ENCODE results near the gene SLC6A6. TPM values are rescaled to one million over a fixed set of nuclear protein-coding genes. Genes with fewer than 3 reads are reported as not detected.

Gene SLC6A6
- polyA plus RNA-seq, 1 of the 3 experiments (the other 2 are of a cell fraction): 19.1 TPM

DNA sequence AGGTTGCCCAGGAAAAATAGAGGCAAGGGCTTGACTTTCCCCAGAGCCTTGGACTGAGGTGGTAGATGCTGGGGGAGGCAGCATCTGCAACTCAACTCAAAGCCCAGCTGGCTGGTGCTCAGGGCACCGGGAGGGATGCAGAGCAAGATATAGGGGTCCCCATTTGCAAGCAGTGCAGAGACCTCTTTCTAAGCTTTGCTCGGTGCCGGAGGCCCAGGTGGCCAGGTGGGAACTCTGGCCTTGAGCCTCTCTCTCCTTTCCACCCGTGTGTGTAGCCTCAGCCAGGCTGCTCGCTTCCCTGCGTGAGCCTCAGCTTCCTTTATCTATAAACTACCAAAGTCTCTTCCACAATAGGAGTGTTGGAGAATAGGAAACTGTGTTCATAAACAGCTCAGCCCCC, 36.5 kb downstream of the SLC6A6 start (continued):
- TF ChIP-seq MXI1 (IDR thresholded peaks at IDR 0.05; ENCODE audit: low read depth, low read length) (no peak), SIN3A (IDR thresholded peaks at IDR 0.05; ENCODE audit: borderline replicate concordance, low read depth, low read length) (no peak), RCOR1 (IDR thresholded peaks at IDR 0.05; ENCODE audit: low read length) (no peak), NRF1 (IDR thresholded peaks at IDR 0.05; ENCODE audit: low read depth, low read length) (no peak)
- TF ChIP-seq, protein P1, sequence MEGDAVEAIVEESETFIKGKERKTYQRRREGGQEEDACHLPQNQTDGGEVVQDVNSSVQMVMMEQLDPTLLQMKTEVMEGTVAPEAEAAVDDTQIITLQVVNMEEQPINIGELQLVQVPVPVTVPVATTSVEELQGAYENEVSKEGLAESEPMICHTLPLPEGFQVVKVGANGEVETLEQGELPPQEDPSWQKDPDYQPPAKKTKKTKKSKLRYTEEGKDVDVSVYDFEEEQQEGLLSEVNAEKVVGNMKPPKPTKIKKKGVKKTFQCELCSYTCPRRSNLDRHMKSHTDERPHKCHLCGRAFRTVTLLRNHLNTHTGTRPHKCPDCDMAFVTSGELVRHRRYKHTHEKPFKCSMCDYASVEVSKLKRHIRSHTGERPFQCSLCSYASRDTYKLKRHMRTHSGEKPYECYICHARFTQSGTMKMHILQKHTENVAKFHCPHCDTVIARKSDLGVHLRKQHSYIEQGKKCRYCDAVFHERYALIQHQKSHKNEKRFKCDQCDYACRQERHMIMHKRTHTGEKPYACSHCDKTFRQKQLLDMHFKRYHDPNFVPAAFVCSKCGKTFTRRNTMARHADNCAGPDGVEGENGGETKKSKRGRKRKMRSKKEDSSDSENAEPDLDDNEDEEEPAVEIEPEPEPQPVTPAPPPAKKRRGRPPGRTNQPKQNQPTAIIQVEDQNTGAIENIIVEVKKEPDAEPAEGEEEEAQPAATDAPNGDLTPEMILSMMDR (IDR thresholded peaks at IDR 0.05): no peak
- TF ChIP-seq, protein P2, sequence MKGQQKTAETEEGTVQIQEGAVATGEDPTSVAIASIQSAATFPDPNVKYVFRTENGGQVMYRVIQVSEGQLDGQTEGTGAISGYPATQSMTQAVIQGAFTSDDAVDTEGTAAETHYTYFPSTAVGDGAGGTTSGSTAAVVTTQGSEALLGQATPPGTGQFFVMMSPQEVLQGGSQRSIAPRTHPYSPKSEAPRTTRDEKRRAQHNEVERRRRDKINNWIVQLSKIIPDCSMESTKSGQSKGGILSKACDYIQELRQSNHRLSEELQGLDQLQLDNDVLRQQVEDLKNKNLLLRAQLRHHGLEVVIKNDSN (IDR thresholded peaks at IDR 0.05; ENCODE audit: borderline replicate concordance, low read depth): no peak

DNA sequence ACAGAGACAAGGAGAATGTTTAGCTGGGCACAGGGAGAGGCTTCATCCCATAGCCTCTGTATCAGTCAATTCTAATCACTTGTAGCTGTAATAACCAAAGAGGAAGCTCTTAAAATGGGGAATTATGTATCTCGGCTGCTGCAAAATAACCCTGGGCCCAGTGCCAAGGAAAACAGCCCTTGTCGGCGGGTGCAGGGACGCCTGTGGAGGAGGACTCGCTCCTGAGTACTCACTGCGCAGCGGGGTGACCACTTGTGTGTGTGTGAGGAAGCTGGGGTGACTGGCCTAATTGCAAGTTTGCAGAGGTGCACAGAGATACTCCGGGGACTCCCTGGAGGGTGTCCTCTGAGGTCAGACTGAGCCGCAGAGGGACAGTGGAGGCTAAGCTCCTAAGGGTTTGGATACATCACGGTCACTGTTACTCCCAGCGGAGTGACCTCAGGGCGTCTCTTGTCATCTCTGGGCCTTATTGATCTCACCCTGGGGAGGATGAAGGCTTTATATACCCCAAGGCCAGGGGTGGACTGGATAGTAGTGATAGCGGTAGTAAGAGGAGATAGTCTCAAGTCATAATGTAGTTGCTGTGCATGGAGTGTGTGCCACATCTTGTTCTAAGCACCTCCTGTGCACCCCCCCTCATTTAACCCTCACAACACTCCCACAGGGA, 37.2 kb downstream of the SLC6A6 start:
- peaks cover 10% of the 10 kb centered on the region; the same call in 1 of the 2 replicates for H3K79me2 ChIP-seq (ENCODE audit: insufficient read depth)
- H3K4me3 ChIP-seq (ENCODE audit: low read depth in 2 of 2, low read length in 1 of 2): no peak overlapping the region
- H3K9me2 ChIP-seq: no peaks in the 10 kb centered on the region
- H3K27me3 ChIP-seq (ENCODE audit: insufficient read depth): no peaks in the 10 kb centered on the region
- H3K36me3 ChIP-seq (replicated peaks in 1 of 2; ENCODE audit: control insufficient read depth in 1 of 2, insufficient read depth in 2 of 2, low read length in 1 of 2): peaks cover 2 to 12% of the 10 kb centered on the region in 2 experiments
- peaks cover 43 to 45% of the 10 kb centered on the region in 2 experiments for H3K4me1 ChIP-seq (ENCODE audit: control insufficient read depth in 1 of 2, insufficient read depth in 2 of 2, low read depth in 1 of 2, low read length in 1 of 2)
- POLR2A ChIA-PET: interaction anchor here (1.6 kb wide), 1 partner anchor 37 kb away, joined by 8 read pairs; the partner anchor contains the start of gene SLC6A6
- H3K9me3 ChIP-seq: no peaks in the 10 kb centered on the region
- no peak overlapping the region for H2AFZ ChIP-seq (ENCODE audit: low read depth)
- CTCF ChIA-PET: interaction anchor here (0.6 to 5.3 kb wide), 10 partner anchors 23 to 236 kb away, joined by 3 to 26 read pairs (median 4); no protein-coding TSS in a partner anchor
- H4K20me1 ChIP-seq (ENCODE audit: insufficient read depth): peaks cover 26% of the 10 kb centered on the region
- H3F3A ChIP-seq (replicated peaks; ENCODE audit: insufficient read depth): no peaks in the 10 kb centered on the region
- H3K9ac ChIP-seq: no peak overlapping the region
- WGBS (ENCODE audit: low lambda C conversion rate): 29% methylated on average over 11 of the region's 13 CpGs
- peak; percentile 87 for DNase-seq
- peak overlapping the region; percentile 1 to 80; a peak in 3 of 4 replicates for H3K27ac ChIP-seq (ENCODE audit: low read depth in 2 of 2, low read length in 1 of 2)
- no peak for TF ChIP-seq RXRA (IDR thresholded peaks at IDR 0.05; ENCODE audit: borderline replicate concordance, low read depth)
- TF ChIP-seq EP300 (IDR thresholded peaks at IDR 0.05; ENCODE audit: borderline replicate concordance in 1 of 2, low read depth in 1 of 2, low read length in 1 of 2): peak in 1 of 2 experiments; percentile 54; a peak in 1 of 4 replicates
- peak; percentile 63; the same call in 1 of the 2 replicates for TF ChIP-seq MXI1 (IDR thresholded peaks at IDR 0.05; ENCODE audit: low read depth, low read length)
- peak; percentile 42; the same call in 1 of the 2 replicates for TF ChIP-seq TCF12 (IDR thresholded peaks at IDR 0.05)
- TF ChIP-seq FOXJ3 (CRISPR knock-in tag; IDR thresholded peaks at IDR 0.05): no peak; the same call in 1 of the 2 replicates
- TF ChIP-seq, protein P3, sequence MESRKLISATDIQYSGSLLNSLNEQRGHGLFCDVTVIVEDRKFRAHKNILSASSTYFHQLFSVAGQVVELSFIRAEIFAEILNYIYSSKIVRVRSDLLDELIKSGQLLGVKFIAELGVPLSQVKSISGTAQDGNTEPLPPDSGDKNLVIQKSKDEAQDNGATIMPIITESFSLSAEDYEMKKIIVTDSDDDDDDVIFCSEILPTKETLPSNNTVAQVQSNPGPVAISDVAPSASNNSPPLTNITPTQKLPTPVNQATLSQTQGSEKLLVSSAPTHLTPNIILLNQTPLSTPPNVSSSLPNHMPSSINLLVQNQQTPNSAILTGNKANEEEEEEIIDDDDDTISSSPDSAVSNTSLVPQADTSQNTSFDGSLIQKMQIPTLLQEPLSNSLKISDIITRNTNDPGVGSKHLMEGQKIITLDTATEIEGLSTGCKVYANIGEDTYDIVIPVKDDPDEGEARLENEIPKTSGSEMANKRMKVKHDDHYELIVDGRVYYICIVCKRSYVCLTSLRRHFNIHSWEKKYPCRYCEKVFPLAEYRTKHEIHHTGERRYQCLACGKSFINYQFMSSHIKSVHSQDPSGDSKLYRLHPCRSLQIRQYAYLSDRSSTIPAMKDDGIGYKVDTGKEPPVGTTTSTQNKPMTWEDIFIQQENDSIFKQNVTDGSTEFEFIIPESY (IDR thresholded peaks at IDR 0.05; ENCODE audit: borderline replicate concordance, low read depth): no peak
- peak; percentile 74 for TF ChIP-seq RCOR1 (IDR thresholded peaks at IDR 0.05; ENCODE audit: low read length)
- TF ChIP-seq TEAD4 (IDR thresholded peaks at IDR 0.05; ENCODE audit: borderline replicate concordance, insufficient read depth): no peak
- TF ChIP-seq GATA2 (CRISPR knock-in tag; IDR thresholded peaks at IDR 0.05): peak; percentile 61
- peak; percentile 94 for TF ChIP-seq NFIC (IDR thresholded peaks at IDR 0.05; ENCODE audit: borderline replicate concordance)
- TF ChIP-seq, protein P4, sequence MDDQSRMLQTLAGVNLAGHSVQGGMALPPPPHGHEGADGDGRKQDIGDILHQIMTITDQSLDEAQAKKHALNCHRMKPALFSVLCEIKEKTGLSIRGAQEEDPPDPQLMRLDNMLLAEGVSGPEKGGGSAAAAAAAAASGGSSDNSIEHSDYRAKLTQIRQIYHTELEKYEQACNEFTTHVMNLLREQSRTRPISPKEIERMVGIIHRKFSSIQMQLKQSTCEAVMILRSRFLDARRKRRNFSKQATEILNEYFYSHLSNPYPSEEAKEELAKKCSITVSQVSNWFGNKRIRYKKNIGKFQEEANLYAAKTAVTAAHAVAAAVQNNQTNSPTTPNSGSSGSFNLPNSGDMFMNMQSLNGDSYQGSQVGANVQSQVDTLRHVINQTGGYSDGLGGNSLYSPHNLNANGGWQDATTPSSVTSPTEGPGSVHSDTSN (IDR thresholded peaks at IDR 0.05): peak; percentile 55
- 0 out of 2 replicates have a peak, but pooled peaks have one; percentile 13 for TF ChIP-seq RAD21 (IDR thresholded peaks at IDR 0.05; ENCODE audit: low read length)
- TF ChIP-seq CHD2 (IDR thresholded peaks at IDR 0.05; ENCODE audit: low read length, partially characterized antibody): peak; percentile 13
- TF ChIP-seq, protein P5, sequence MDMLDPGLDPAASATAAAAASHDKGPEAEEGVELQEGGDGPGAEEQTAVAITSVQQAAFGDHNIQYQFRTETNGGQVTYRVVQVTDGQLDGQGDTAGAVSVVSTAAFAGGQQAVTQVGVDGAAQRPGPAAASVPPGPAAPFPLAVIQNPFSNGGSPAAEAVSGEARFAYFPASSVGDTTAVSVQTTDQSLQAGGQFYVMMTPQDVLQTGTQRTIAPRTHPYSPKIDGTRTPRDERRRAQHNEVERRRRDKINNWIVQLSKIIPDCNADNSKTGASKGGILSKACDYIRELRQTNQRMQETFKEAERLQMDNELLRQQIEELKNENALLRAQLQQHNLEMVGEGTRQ (IDR thresholded peaks at IDR 0.05; ENCODE audit: borderline replicate concordance, low read depth, low read length): no peak
- H3K4me2 ChIP-seq: peak overlapping the region; percentile 63; the same call in 1 of the 2 replicates

Measured in SK-N-SH (cell line).